ENCODE measurements around the gene DCTD. TPM values are rescaled to one million over a fixed set of nuclear protein-coding genes. Genes with fewer than 3 reads are reported as not detected.

DCTD gene
- total RNA-seq, 1 donor from 2014 or later, result 93.7 TPM

DNA sequence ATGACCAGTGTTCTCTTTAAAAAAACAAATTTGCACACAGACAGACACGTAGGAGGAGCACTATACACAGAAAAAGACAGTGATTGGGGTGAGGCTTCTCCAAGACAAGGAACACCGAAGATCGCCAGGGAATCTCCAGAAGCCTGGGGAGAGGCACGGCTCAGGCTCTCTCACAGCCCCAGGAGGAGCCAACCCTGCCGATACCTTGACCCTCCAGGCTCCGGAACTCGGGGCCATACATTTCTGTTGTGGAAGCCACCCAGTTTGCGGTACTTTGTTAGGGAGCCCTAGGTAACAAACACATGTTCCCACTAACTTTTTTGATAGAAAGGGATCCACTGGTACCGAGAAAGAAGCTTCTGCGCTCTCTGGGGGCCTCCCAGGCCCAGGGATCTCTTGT, 55.8 kb downstream of the DCTD start:
- no peak overlapping the region for H3K27ac Mint-ChIP-seq

DNA sequence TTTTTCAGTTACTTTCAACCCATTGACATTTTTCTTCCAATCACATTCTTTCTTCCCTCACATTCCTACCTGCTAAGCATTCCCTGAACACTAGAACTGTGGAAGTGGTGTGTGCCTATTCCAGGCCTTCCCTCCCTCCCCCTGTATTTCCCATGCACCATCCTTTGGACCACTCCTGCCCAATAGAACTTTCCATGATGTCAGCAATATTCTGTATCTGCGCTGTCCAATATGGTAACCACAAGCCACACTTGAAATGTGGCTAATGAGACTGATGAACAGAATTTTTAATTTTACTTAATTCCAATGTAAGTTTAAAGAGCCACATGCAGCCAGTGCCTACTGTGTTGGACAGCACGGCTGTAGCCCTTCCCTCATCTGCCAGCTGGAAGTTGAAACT, 57.5 kb downstream of the DCTD start:
- Mint-ChIP-seq H3K27ac (no peak overlapping the region), H3K9me3 (peaks cover 9% of the 10 kb centered on the region), H3K27me3 (ENCODE audit: low read depth) (no peaks in the 10 kb centered on the region), H3K4me1 (peaks cover 17% of the 10 kb centered on the region), H3K4me3 (no peak overlapping the region), H3K36me3 (peaks cover 1% of the 10 kb centered on the region)
- DNase-seq (ENCODE audit: low spot score in 2 of 2, unreplicated experiment in 2 of 2), result no peak
- TF ChIP-seq, protein P1, sequence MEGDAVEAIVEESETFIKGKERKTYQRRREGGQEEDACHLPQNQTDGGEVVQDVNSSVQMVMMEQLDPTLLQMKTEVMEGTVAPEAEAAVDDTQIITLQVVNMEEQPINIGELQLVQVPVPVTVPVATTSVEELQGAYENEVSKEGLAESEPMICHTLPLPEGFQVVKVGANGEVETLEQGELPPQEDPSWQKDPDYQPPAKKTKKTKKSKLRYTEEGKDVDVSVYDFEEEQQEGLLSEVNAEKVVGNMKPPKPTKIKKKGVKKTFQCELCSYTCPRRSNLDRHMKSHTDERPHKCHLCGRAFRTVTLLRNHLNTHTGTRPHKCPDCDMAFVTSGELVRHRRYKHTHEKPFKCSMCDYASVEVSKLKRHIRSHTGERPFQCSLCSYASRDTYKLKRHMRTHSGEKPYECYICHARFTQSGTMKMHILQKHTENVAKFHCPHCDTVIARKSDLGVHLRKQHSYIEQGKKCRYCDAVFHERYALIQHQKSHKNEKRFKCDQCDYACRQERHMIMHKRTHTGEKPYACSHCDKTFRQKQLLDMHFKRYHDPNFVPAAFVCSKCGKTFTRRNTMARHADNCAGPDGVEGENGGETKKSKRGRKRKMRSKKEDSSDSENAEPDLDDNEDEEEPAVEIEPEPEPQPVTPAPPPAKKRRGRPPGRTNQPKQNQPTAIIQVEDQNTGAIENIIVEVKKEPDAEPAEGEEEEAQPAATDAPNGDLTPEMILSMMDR (IDR thresholded peaks at IDR 0.05; ENCODE audit: unreplicated experiment), result no peak

More for the DNA sequence above, 55.8 kb downstream of the DCTD start:
- Mint-ChIP-seq H3K4me1 (peaks cover 22% of the 10 kb centered on the region), H3K36me3 (peaks cover 1% of the 10 kb centered on the region), H3K4me3 (no peak overlapping the region), H3K27me3 (ENCODE audit: low read depth) (no peaks in the 10 kb centered on the region), H3K9me3 (peaks cover 9% of the 10 kb centered on the region)
- TF ChIP-seq, protein P1 (IDR thresholded peaks at IDR 0.05; ENCODE audit: unreplicated experiment), result no peak
- DNase-seq (ENCODE audit: low spot score in 2 of 2, unreplicated experiment in 2 of 2), result no peak

DNA sequence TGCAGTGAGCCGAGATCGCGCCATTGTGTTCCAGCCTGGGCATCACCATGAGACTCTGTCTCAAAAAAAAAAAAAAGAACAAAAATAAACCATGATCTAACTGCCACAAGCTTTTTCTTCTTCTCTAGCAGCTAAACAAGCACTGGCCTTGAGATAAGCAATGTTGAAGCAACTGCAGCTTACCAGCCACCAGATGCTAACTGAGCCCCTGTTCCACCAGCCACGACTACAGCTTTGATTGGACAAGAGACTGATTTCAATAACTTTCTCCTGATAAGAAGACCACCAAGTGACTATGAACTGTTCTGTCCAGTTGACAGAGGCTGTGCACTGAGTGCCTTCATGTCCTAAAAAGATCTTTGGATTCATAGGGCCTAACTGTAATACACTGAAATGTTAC, 58.5 kb downstream of the DCTD start:
- H3K27ac Mint-ChIP-seq, result no peak overlapping the region
- no peak overlapping the region for H3K4me3 Mint-ChIP-seq
- peaks cover 11% of the 10 kb centered on the region for H3K4me1 Mint-ChIP-seq
- TF ChIP-seq, protein P1 (IDR thresholded peaks at IDR 0.05; ENCODE audit: unreplicated experiment), result no peak
- no peak for DNase-seq (ENCODE audit: low spot score in 2 of 2, unreplicated experiment in 2 of 2)
- peaks cover 17% of the 10 kb centered on the region for H3K9me3 Mint-ChIP-seq
- H3K27me3 Mint-ChIP-seq (ENCODE audit: low read depth), result no peaks in the 10 kb centered on the region
- H3K36me3 Mint-ChIP-seq, result peaks cover 1% of the 10 kb centered on the region

DNA sequence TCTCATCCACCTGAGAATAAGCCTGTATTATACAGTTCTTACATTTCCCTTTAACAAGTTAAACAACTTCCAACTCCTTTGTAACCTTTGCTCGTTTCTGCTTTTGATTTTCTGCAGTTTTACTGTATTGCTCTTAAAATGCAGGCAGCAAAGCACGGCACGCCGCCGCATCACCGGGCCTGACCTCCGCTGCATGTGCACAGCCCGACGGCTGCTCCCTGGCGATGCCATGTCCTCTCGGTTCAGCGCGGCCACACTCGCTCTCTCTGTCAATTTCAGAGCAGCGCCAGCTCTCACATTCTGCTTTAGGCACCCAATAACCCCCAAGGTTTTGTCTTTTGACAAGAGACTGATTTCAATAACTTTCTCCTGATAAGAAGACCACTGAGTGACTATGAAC, 60.3 kb downstream of the DCTD start:
- Mint-ChIP-seq H3K27me3 (ENCODE audit: low read depth) (no peaks in the 10 kb centered on the region), H3K9me3 (peaks cover 27% of the 10 kb centered on the region), H3K4me1 (no peaks in the 10 kb centered on the region), H3K36me3 (peaks cover 3% of the 10 kb centered on the region), H3K27ac (no peak overlapping the region), H3K4me3 (no peak overlapping the region)
- TF ChIP-seq, protein P1 (IDR thresholded peaks at IDR 0.05; ENCODE audit: unreplicated experiment), result no peak
- no peak for DNase-seq (ENCODE audit: low spot score in 2 of 2, unreplicated experiment in 2 of 2)

GRCh38 chr4:182855877-182856276, 61.3 kb downstream of the DCTD start:
- Mint-ChIP-seq H3K27ac (no peak overlapping the region), H3K36me3 (peaks cover 3% of the 10 kb centered on the region), H3K4me1 (no peaks in the 10 kb centered on the region), H3K27me3 (ENCODE audit: low read depth) (no peaks in the 10 kb centered on the region), H3K4me3 (no peak overlapping the region), H3K9me3 (peaks cover 25% of the 10 kb centered on the region)
- DNase-seq (ENCODE audit: low spot score in 2 of 2, unreplicated experiment in 2 of 2), result no peak
- TF ChIP-seq, protein P1 (IDR thresholded peaks at IDR 0.05; ENCODE audit: unreplicated experiment), result no peak

DNA sequence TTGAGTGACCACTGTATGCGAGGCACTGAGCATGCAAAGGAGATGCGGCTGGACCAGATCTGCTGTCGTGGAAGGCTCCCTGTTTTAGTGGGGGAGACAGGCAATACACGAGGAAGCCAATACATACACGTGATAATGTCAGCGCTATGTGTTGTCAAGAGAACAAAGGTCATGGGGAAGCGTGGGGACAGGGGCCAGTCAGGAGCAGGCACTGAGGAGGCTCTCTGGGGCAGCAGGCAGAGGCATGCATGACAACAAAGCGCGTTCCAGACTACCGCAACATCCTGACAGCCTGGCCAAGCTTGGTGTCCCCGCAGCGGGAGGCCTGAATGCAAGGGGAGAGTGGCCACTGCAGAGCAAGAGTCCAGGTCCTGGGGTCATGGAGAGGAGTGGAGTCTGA, 61.9 kb downstream of the DCTD start:
- TF ChIP-seq, protein P1 (IDR thresholded peaks at IDR 0.05; ENCODE audit: unreplicated experiment), result no peak
- Mint-ChIP-seq H3K9me3 (peaks cover 23% of the 10 kb centered on the region), H3K36me3 (peaks cover 3% of the 10 kb centered on the region), H3K27ac (no peak overlapping the region), H3K4me1 (no peaks in the 10 kb centered on the region), H3K27me3 (ENCODE audit: low read depth) (no peaks in the 10 kb centered on the region), H3K4me3 (no peak overlapping the region)
- DNase-seq (ENCODE audit: low spot score in 2 of 2, unreplicated experiment in 2 of 2), result no peak

All from mesothelial cell of epicardium (in vitro differentiated cells).